Right lobe of liver (tissue), 6 donors: ENCODE results near the gene BRIP1. TPM values are rescaled to one million over a fixed set of nuclear protein-coding genes. Genes with fewer than 3 reads are reported as not detected.

Source experiments
- ATAC-seq, 4 donors: fragments of 200-7000 bp; cut with Tn5 transposase; one replicate each; pipeline ENCODE4 v1.9.1; 2020; ENCODE audit warnings: mild to moderate bottlenecking in 4 of 4, moderate library complexity in 4 of 4
- DNase-seq, 3 donors: peaks; one replicate each; pipeline ENCODE4 v3.0.0-alpha.2; 2020
- H3K27ac ChIP-seq, 3 donors: fragments of 200-600 bp; one replicate each; pipeline ENCODE4 v1.8.0; 2022
- H3K27me3 ChIP-seq, 2 donors: fragments of 200-600 bp; one replicate each; pipeline ENCODE4 v1.8.0; 2022
- H3K36me3 ChIP-seq, 4 donors: fragments of 200-600 bp; sonication (generic) in 1 of 4; one replicate each; pipeline versions ENCODE4 v1.5.1 to v1.8.0; 2017 to 2022; ENCODE audit warnings: control low read depth in 1 of 4
- H3K4me1 ChIP-seq, 4 donors: fragments of 200-600 bp; sonication (generic) in 1 of 4; one replicate each; pipeline versions ENCODE4 v1.5.1 to v1.8.0; 2017 to 2022; ENCODE audit warnings: control low read depth in 1 of 4
- H3K4me3 ChIP-seq, 3 donors: fragments of 200-600 bp; one replicate each; pipeline ENCODE4 v1.8.0; 2022
- H3K9me3 ChIP-seq, 4 donors: fragments of 200-600 bp; sonication (generic) in 1 of 4; one replicate each; pipeline versions ENCODE4 v1.5.1 to v1.8.0; 2017 to 2022; ENCODE audit warnings: control low read depth in 1 of 4
- CTCF ChIP-seq, 4 donors: fragments of 200-600 bp in 3 of 4; fragments of 450-650 bp in 1 of 4; IDR thresholded peaks; one replicate each; pipeline versions ENCODE4 v1.5.1 to v1.8.0; 2016 to 2022; ENCODE audit warnings: antibody characterized with exemption in 4 of 4, mild to moderate bottlenecking in 2 of 4
- POLR2A ChIP-seq: fragments of 450-650 bp; IDR thresholded peaks from one replicate; pipeline ENCODE4 v1.6.1; 2017; ENCODE audit warnings: antibody characterized with exemption, mild to moderate bottlenecking
- WGBS: methylation state at CpG from one replicate; pipeline ENCODE4 v1.1.6; 2018; ENCODE audit warnings: low coverage, low lambda C conversion rate; ENCODE audit not compliant: insufficient coverage; ENCODE audit errors: missing lambda C conversion rate; 5-methylcytosine and 5-hydroxymethylcytosine counted together
- intact Hi-C, 2 donors: fragments of 100-400 bp; cut with DNase I; formaldehyde crosslinking; loops; one replicate each; pipeline versions ENCODE4 v1.11.2 to v1.14.1; 2022
- total RNA-seq, 6 experiments: library from RNA; depleted of rRNA in 2 of 6; stranded (reverse); fragments of >200 nt in 2 of 6; fragmentation: NEBNext Ultra II Directional in 3 of 6; extraction: Animal tissue kit (Norgen Biotek cat#: 25700) in 3 of 6; gene quantifications; one replicate each; pipeline versions ENCODE4 v1.1.0 to v1.2.4, GENCODE V29; 2016 to 2023
- donor health status: DM: no; HTN: yes; CAD: no.
- donor health status: DM: no; HTN: no; CAD: no.
- donor health status: DM: no; HTN: no; CAD: no.
- donor health status: DM: no; HTN: yes; CAD: no.
- donor health status: DM: no; HTN: yes; CAD: no.

Gene BRIP1
- total RNA-seq, 6 experiments from 2014 or later: 1.0 to 1.6 (median 1.1) TPM

DNA sequence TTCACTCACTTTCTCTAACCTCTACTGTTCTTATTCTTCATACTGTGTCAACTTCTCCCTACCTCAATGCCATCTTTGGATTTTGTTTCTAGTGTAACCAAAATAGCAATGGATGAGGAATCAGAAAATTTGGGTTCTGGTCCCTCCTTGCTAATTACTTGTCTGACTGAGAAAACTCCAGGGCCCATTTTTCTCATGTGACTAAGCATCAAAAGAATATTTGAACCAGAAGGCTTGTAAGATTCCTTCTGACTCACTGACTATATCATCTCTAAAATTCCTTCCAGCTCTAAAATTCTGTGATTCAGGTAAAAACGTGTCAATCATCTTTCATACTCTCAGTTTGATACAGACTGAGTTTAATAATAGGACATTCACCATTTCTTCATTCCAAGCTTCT is 57.9 kb downstream of the BRIP1 start:
- Histone ChIP-seq H3K4me1 (no peaks in the 10 kb centered on the region), H3K27ac (no peak overlapping the region), H3K9me3 (no peaks in the 10 kb centered on the region), H3K4me3 (no peak overlapping the region), H3K27me3 (no peaks in the 10 kb centered on the region), H3K36me3 (no peaks in the 10 kb centered on the region)
- no peak for ATAC-seq
- no peak for TF ChIP-seq POLR2A
- no peak for TF ChIP-seq CTCF (IDR thresholded peaks at IDR 0.05)
- intact Hi-C loops: no loop called here
- WGBS: 41% methylated on average over 1 of the region's 1 CpG
- DNase-seq: no peak

- Histone ChIP-seq H3K9me3 (no peaks in the 10 kb centered on the region), H3K27me3 (no peaks in the 10 kb centered on the region), H3K27ac (no peak overlapping the region), H3K36me3 (no peaks in the 10 kb centered on the region), H3K4me3 (no peak overlapping the region), H3K4me1 (no peaks in the 10 kb centered on the region)
- intact Hi-C loops: no loop called here
- no peak for ATAC-seq
- WGBS: 100% methylated on average over 1 of the region's 1 CpG
- TF ChIP-seq POLR2A (no peak), CTCF (IDR thresholded peaks at IDR 0.05) (no peak)
- no peak for DNase-seq
These were observed 59.5 kb downstream of the BRIP1 start for GRCh38 chr17:61803796-61804195.

DNA sequence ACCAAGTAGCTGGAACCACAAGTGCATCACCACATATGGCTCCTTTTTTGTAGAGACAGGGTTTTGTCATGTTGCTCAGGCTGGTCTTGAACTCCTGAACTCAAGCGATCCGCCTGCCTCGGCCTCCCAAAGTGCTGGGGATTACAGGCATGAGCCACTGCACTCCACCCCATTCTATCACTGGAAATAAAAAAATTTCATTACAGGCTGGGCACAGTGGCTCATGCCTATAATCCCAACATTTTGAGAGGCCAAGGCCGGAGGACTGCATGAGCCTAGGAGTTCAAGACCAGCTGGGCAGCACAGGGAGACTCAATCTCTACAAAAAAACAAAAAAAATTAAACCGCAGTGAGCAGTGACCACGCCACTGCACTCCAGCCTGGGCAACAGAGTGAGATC is 60.1 kb downstream of the BRIP1 start:
- H3K27me3 ChIP-seq: no peaks in the 10 kb centered on the region
- WGBS: 91% methylated on average over 6 of the region's 6 CpGs
- DNase-seq (no peak), ATAC-seq (no peak)
- no peak overlapping the region for H3K4me3 ChIP-seq
- H3K36me3 ChIP-seq: no peaks in the 10 kb centered on the region
- H3K27ac ChIP-seq: no peak overlapping the region
- intact Hi-C loops: no loop called here
- no peaks in the 10 kb centered on the region for H3K9me3 ChIP-seq
- H3K4me1 ChIP-seq: no peaks in the 10 kb centered on the region
- TF ChIP-seq POLR2A (no peak), CTCF (IDR thresholded peaks at IDR 0.05) (no peak)

GRCh38 chr17:61799812-61800484 is 63.4 kb downstream of the BRIP1 start:
- no peaks in the 10 kb centered on the region for H3K4me1 ChIP-seq
- WGBS: 92% methylated on average over 1 of the region's 1 CpG
- no peaks in the 10 kb centered on the region for H3K27me3 ChIP-seq
- H3K4me3 ChIP-seq: no peak overlapping the region
- H3K36me3 ChIP-seq: no peaks in the 10 kb centered on the region
- no peak overlapping the region for H3K27ac ChIP-seq
- intact Hi-C loops: no loop called here
- no peaks in the 10 kb centered on the region for H3K9me3 ChIP-seq
- TF ChIP-seq CTCF (IDR thresholded peaks at IDR 0.05): no peak
- TF ChIP-seq POLR2A: no peak
- DNase-seq: no peak
- no peak for ATAC-seq
